K562 (cell line): ENCODE results near the gene MRGPRF.

Source experiments
- CHD1 ChIP-seq: fragments of 200-600 bp; sonication (generic); IDR thresholded peaks from one replicate; pipeline ENCODE4 v1.6.1; 2012; ENCODE audit warnings: mild to moderate bottlenecking, moderate library complexity, low read length, inconsistent platforms
- MXI1 ChIP-seq: IDR thresholded peaks from 2 replicates; pipeline ENCODE4 v1.6.1; 2011; ENCODE audit warnings: low read depth, mild to moderate bottlenecking, improper control_type of control experiment, low read length
- TAF1 ChIP-seq: IDR thresholded peaks from 2 replicates; pipeline ENCODE4 v1.6.1; 2011; ENCODE audit warnings: mild to moderate bottlenecking, low read length, moderate library complexity; ENCODE audit not compliant: insufficient read depth, control insufficient read depth, severe bottlenecking; ENCODE audit errors: extremely low read depth
- TRIM24 ChIP-seq, 2 experiments: fragments of 450-650 bp; IDR thresholded peaks; 2 replicates each; pipeline ENCODE4 v1.6.1; 2016
- USF2 ChIP-seq: sonication (generic); formaldehyde crosslinking; IDR thresholded peaks from 2 replicates; pipeline ENCODE4 v1.5.0; 2020; ENCODE audit warnings: missing genetic modification reagents
- ZNF253 ChIP-seq: fragments of 250-450 bp; sonication (Bioruptor Pico); conservative IDR thresholded peaks from 2 replicates; pipeline ENCODE4 v1.6.1; 2021; ENCODE audit warnings: mild to moderate bottlenecking
- ZNF830 ChIP-seq: fragments of 250-450 bp; sonication (Bioruptor Pico); IDR thresholded peaks from 2 replicates; pipeline ENCODE4 v1.5.0; 2021; ENCODE audit warnings: mild to moderate bottlenecking

- TF ChIP-seq USF2 (CRISPR knock-in tag) (no peak), CHD1 (no peak), TRIM24 (IDR thresholded peaks at IDR 0.05) (no peak), TAF1 (no peak), ZNF253 (CRISPR knock-in tag) (no peak), MXI1 (no peak), ZNF830 (CRISPR knock-in tag) (no peak)
These were observed 43.7 kb downstream of the MRGPRF start for GRCh38 chr11:68969386-68969785.
